Keratinocyte (primary cell): Measurements from ENCODE around the gene KIF13A. TPM values are rescaled to one million over a fixed set of nuclear protein-coding genes. Genes with fewer than 3 reads are reported as not detected.
"Not testable (repeated sequence)": the region's sequence is repeated elsewhere in the genome, so short reads cannot be mapped to it uniquely, and the experiment has no call there.

Experiments
- DNase-seq: peaks from one replicate; pipeline ENCODE4 v3.0.0-alpha.2; 2011; ENCODE audit warnings: low read depth, missing footprints, low spot score
- FAIRE-seq: peaks from 2 replicates; lab custom pipeline; 2011; peaks lifted over from hg19 to GRCh38; lab: Jason Lieb, UNC
- H2AFZ ChIP-seq: 2 replicates; pipeline ENCODE4 v1.6.0; 2012; ENCODE audit warnings: low read length, control low read depth, inconsistent platforms; ENCODE audit not compliant: control insufficient read depth
- H3K27ac ChIP-seq: 2 replicates; pipeline ENCODE4 v1.5.1; 2011; ENCODE audit warnings: low read length; ENCODE audit not compliant: control insufficient read depth, insufficient read depth
- H3K27me3 ChIP-seq: 3 replicates; pipeline ENCODE4 v1.6.0; 2011; ENCODE audit warnings: low read length; ENCODE audit not compliant: control insufficient read depth, insufficient read depth; ENCODE audit errors: extremely low read depth
- H3K36me3 ChIP-seq, 2 experiments: 2 replicates in 1 of 2; 3 replicates in 1 of 2; pipeline ENCODE4 v1.5.1; 2011; ENCODE audit warnings: low read length in 2 of 2, mild to moderate bottlenecking in 1 of 2; ENCODE audit not compliant: control insufficient read depth in 2 of 2, insufficient read depth in 2 of 2; ENCODE audit errors: extremely low read depth in 1 of 2
- H3K4me1 ChIP-seq: 3 replicates; pipeline ENCODE4 v1.5.1; 2011; ENCODE audit warnings: low read length; ENCODE audit not compliant: control insufficient read depth, insufficient read depth; ENCODE audit errors: extremely low read depth
- H3K4me2 ChIP-seq: 3 replicates; pipeline ENCODE4 v1.6.0; 2011; ENCODE audit warnings: low read depth, low read length; ENCODE audit not compliant: control insufficient read depth, insufficient read depth; ENCODE audit errors: extremely low read depth
- H3K4me3 ChIP-seq, 3 experiments: fragments of 200-600 bp in 1 of 3; sonication (generic) in 1 of 3; 2 replicates in 2 of 3; 3 replicates in 1 of 3; pipeline ENCODE4 v1.5.1; 2011 to 2016; ENCODE audit warnings: low read length in 3 of 3, mild to moderate bottlenecking in 3 of 3, control low read depth in 2 of 3, inconsistent platforms in 1 of 3, low read depth in 1 of 3, mixed read lengths in 1 of 3, mixed run types in 1 of 3, moderate library complexity in 1 of 3; ENCODE audit not compliant: control insufficient read depth in 2 of 3, insufficient read depth in 2 of 3; ENCODE audit errors: extremely low read depth in 1 of 3
- H3K79me2 ChIP-seq: 2 replicates; pipeline ENCODE4 v1.6.0; 2012; ENCODE audit warnings: low read length; ENCODE audit not compliant: control insufficient read depth, insufficient read depth
- H3K9ac ChIP-seq: 3 replicates; pipeline ENCODE4 v1.6.0; 2011; ENCODE audit warnings: low read length; ENCODE audit not compliant: control insufficient read depth, insufficient read depth; ENCODE audit errors: extremely low read depth
- H3K9me1 ChIP-seq: 3 replicates; pipeline ENCODE4 v1.6.0; 2011; ENCODE audit warnings: low read length; ENCODE audit not compliant: control insufficient read depth, insufficient read depth; ENCODE audit errors: extremely low read depth
- H3K9me3 ChIP-seq: 2 replicates; pipeline ENCODE4 v1.5.1; 2012; ENCODE audit warnings: low read depth, low read length; ENCODE audit not compliant: control insufficient read depth
- H4K20me1 ChIP-seq: 3 replicates; pipeline ENCODE4 v1.6.0; 2011; ENCODE audit warnings: low read length; ENCODE audit not compliant: control insufficient read depth, insufficient read depth; ENCODE audit errors: extremely low read depth
- CTCF ChIP-seq, 3 experiments: IDR thresholded peaks in 1 of 3; conservative IDR thresholded peaks in 1 of 3; optimal IDR thresholded peaks in 1 of 3; 2 replicates in 2 of 3; 3 replicates in 1 of 3; pipeline versions ENCODE3 to v1.5.1; 2011; ENCODE audit warnings: low read length in 3 of 3, mild to moderate bottlenecking in 3 of 3, moderate library complexity in 2 of 3, control low read depth in 1 of 3, inconsistent platforms in 1 of 3; ENCODE audit not compliant: insufficient read depth in 2 of 3; ENCODE audit errors: extremely low read depth in 1 of 3
- EZH2 ChIP-seq: IDR thresholded peaks from one replicate; pipeline ENCODE4 v1.6.1; 2012; ENCODE audit warnings: inconsistent platforms, mild to moderate bottlenecking, low read length, moderate library complexity
- dilution Hi-C: fragments of 300-500 bp; cut with MboI; formaldehyde crosslinking; loops from one replicate; pipeline ENCODE4 v1.7.0; 2020; ENCODE audit warnings: low sequenced_read_pairs; ENCODE audit not compliant: extremely low pct_ligation_motif_present
- polyA plus RNA-seq, 5 experiments: library from polyadenylated mRNA; depleted of rRNA in 3 of 5; stranded (reverse) in 3 of 5; stranded (forward) in 1 of 5; unstranded in 1 of 5; fragments of >200 nt; gene quantifications; 1 replicate in 1 of 5; 2 replicates in 3 of 5; 3 replicates in 1 of 5; pipeline versions ENCODE4 v1.2.1 to v1.2.3, GENCODE V29; 2011 to 2012; ENCODE audit warnings: missing spikeins in 2 of 5, low read depth in 1 of 5, low replicate concordance in 1 of 5

KIF13A gene
- polyA plus RNA-seq, 1 donor (not counting 4 experiments of a cell fraction or from before 2014, with no cell fraction given), result 96.2 TPM

- Histone ChIP-seq H2AFZ (no peak overlapping the region), H3K27me3 (no peaks in the 10 kb centered on the region), H3K4me2 (no peak overlapping the region), H3K9me1 (no peaks in the 10 kb centered on the region), H3K79me2 (no peaks in the 10 kb centered on the region), H4K20me1 (no peaks in the 10 kb centered on the region), H3K9me3 (no peaks in the 10 kb centered on the region), H3K4me1 (peaks cover 8% of the 10 kb centered on the region), H3K36me3 (no peaks in the 10 kb centered on the region), H3K27ac (no peak overlapping the region), H3K9ac (no peak overlapping the region), H3K4me3 (no peak overlapping the region)
- no peak for DNase-seq
- dilution Hi-C loops, result no loop called here
- TF ChIP-seq EZH2, result no peak
- TF ChIP-seq CTCF (optimal IDR thresholded peaks at IDR 0.05 in 1 of 3, IDR thresholded peaks at IDR 0.05 in 1 of 3, conservative IDR thresholded peaks at IDR 0.05 in 1 of 3; ENCODE audit: extremely low read depth in 1 of 3, insufficient read depth in 2 of 3, low read length in 3 of 3), result no peak
- FAIRE-seq, result no peak
Measured at GRCh38 chr6:17740559-17741220, 246.7 kb downstream of the KIF13A start.

- no peaks in the 10 kb centered on the region for H3K79me2 ChIP-seq
- TF ChIP-seq EZH2, result no peak
- TF ChIP-seq CTCF (optimal IDR thresholded peaks at IDR 0.05 in 1 of 3, IDR thresholded peaks at IDR 0.05 in 1 of 3, conservative IDR thresholded peaks at IDR 0.05 in 1 of 3; ENCODE audit: extremely low read depth in 1 of 3, insufficient read depth in 2 of 3, low read length in 3 of 3), result no peak
- dilution Hi-C loops, result no loop called here
- FAIRE-seq, result no peak
- H3K9me1 ChIP-seq, result no peaks in the 10 kb centered on the region
- H3K9ac ChIP-seq, result no peak overlapping the region
- H3K4me3 ChIP-seq, result no peak overlapping the region
- H3K27me3 ChIP-seq, result no peaks in the 10 kb centered on the region
- H3K36me3 ChIP-seq, result no peaks in the 10 kb centered on the region
- no peaks in the 10 kb centered on the region for H4K20me1 ChIP-seq
- H3K27ac ChIP-seq, result no peak overlapping the region
- H2AFZ ChIP-seq, result no peak overlapping the region
- no peak for DNase-seq
- no peaks in the 10 kb centered on the region for H3K9me3 ChIP-seq
- no peak overlapping the region for H3K4me2 ChIP-seq
- H3K4me1 ChIP-seq, result peaks cover 8% of the 10 kb centered on the region
Measured at GRCh38 chr6:17737704-17738252, 249.7 kb downstream of the KIF13A start.

DNA sequence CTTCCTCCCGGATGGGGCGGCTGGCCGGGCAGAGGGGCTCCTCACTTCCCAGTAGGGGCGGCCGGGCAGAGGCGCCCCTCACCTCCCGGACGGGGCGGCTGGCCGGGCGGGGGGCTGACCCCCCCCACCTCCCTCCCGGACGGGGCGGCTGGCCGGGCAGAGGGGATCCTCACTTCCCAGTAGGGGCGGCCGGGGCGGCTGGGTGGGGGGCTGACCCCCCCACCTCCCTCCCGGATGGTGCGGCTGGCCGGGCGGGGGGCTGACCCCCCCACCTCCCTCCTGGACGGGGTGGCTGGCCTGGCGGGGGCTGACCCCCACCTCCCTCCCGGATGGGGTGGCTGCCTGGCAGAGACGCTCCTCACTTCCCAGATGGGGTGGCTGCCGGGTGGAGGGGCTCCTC is 252.1 kb downstream of the KIF13A start:
- FAIRE-seq, H3K9ac ChIP-seq, dilution Hi-C loops: not testable (repeated sequence)

More for the DNA sequence above, 252.1 kb downstream of the KIF13A start:
- not testable (repeated sequence) for H3K27ac ChIP-seq, H3K9me1 ChIP-seq, H2AFZ ChIP-seq, H4K20me1 ChIP-seq, H3K27me3 ChIP-seq, H3K79me2 ChIP-seq, DNase-seq, H3K4me3 ChIP-seq, H3K36me3 ChIP-seq, H3K4me2 ChIP-seq, H3K9me3 ChIP-seq, H3K4me1 ChIP-seq
